ENCODE data around the gene HAX1. TPM values are rescaled to one million over a fixed set of nuclear protein-coding genes. Genes with fewer than 3 reads are reported as not detected.

HAX1 gene
- total RNA-seq, 1 experiment from 2014 or later: 281 TPM

- H3K27me3 ChIP-seq (ENCODE audit: low read length): peaks cover 6% of the 10 kb centered on the region; the same call in 1 of the 2 replicates
- no peaks in the 10 kb centered on the region for H3K36me3 ChIP-seq (ENCODE audit: low read depth, low read length)
- no TSS peak for BruUV-seq (replicated peaks)
- TF ChIP-seq EZH2phosphoT487 (IDR thresholded peaks at IDR 0.05; ENCODE audit: borderline replicate concordance, low read length) (no peak), CTCF (conservative IDR thresholded peaks at IDR 0.05; ENCODE audit: low read depth, low read length) (no peak), EZH2 (IDR thresholded peaks at IDR 0.05; ENCODE audit: low read length, unreplicated experiment) (no peak)
- no peaks in the 10 kb centered on the region for H3K9me3 ChIP-seq (ENCODE audit: low read length)
- intact Hi-C loops (cut with micrococcal nuclease): no loop called here
- H3K4me2 ChIP-seq (ENCODE audit: low read length): peak overlapping the region; percentile 2; the same call in 1 of the 2 replicates
- POLR2A ChIA-PET (ENCODE audit: unreplicated experiment): interaction anchor here (0.7 kb wide), 1 partner anchor 11 kb away, joined by 5 read pairs; no protein-coding TSS in a partner anchor
- peak overlapping the region; percentile 15; the same call in 1 of the 2 replicates for H3K27ac ChIP-seq (ENCODE audit: low read length)
- no peak overlapping the region for H3K9ac ChIP-seq (ENCODE audit: low read length)
- CTCF ChIA-PET: no interaction called here
- H3K79me2 ChIP-seq (ENCODE audit: low read length): no peaks in the 10 kb centered on the region
- H3K4me1 ChIP-seq (ENCODE audit: insufficient read depth, low read length): peaks cover 8% of the 10 kb centered on the region; the same call in 1 of the 2 replicates
- H4K20me1 ChIP-seq (ENCODE audit: low read length): no peaks in the 10 kb centered on the region
- 0 out of 2 replicates have a peak overlapping the region, but pooled peaks have one; percentile 21 for H2AFZ ChIP-seq (ENCODE audit: low read length)
- no peaks in the 10 kb centered on the region for H3F3A ChIP-seq (ENCODE audit: low read length, unreplicated experiment)
- DNase-seq (peak; percentile 54), ATAC-seq (peak; percentile 69)
- H3K4me3 ChIP-seq (ENCODE audit: low read length): no peak overlapping the region
- no peaks in the 10 kb centered on the region for H3K9me2 ChIP-seq (replicated peaks; ENCODE audit: low read length)
Measured at GRCh38 chr1:154288661-154289060, 16.2 kb downstream of the HAX1 start.

- ChIA-PET CTCF (no interaction called here), POLR2A (ENCODE audit: unreplicated experiment) (no interaction called here)
- Histone ChIP-seq H3K36me3 (ENCODE audit: low read depth, low read length) (no peaks in the 10 kb centered on the region), H2AFZ (ENCODE audit: low read length) (no peak overlapping the region), H3K4me3 (ENCODE audit: low read length) (no peak overlapping the region), H3F3A (ENCODE audit: low read length, unreplicated experiment) (no peaks in the 10 kb centered on the region), H3K79me2 (ENCODE audit: low read length) (no peaks in the 10 kb centered on the region), H3K9ac (ENCODE audit: low read length) (no peak overlapping the region), H3K4me2 (ENCODE audit: low read length) (no peak overlapping the region), H3K27ac (ENCODE audit: low read length) (no peak overlapping the region), H3K27me3 (ENCODE audit: low read length) (peaks cover 6% of the 10 kb centered on the region; the same call in 1 of the 2 replicates), H4K20me1 (ENCODE audit: low read length) (no peaks in the 10 kb centered on the region), H3K9me3 (ENCODE audit: low read length) (peaks cover 7% of the 10 kb centered on the region), H3K4me1 (ENCODE audit: insufficient read depth, low read length) (peaks cover 8% of the 10 kb centered on the region; the same call in 1 of the 2 replicates), H3K9me2 (replicated peaks; ENCODE audit: low read length) (no peaks in the 10 kb centered on the region)
- TF ChIP-seq CTCF (conservative IDR thresholded peaks at IDR 0.05; ENCODE audit: low read depth, low read length) (no peak), EZH2 (IDR thresholded peaks at IDR 0.05; ENCODE audit: low read length, unreplicated experiment) (no peak), EZH2phosphoT487 (IDR thresholded peaks at IDR 0.05; ENCODE audit: borderline replicate concordance, low read length) (no peak)
- DNase-seq: no peak
- BruUV-seq (replicated peaks): no TSS peak
- intact Hi-C loops (cut with micrococcal nuclease): no loop called here
- ATAC-seq: no peak
Measured at GRCh38 chr1:154290921-154291320, 18.5 kb downstream of the HAX1 start.

DNA sequence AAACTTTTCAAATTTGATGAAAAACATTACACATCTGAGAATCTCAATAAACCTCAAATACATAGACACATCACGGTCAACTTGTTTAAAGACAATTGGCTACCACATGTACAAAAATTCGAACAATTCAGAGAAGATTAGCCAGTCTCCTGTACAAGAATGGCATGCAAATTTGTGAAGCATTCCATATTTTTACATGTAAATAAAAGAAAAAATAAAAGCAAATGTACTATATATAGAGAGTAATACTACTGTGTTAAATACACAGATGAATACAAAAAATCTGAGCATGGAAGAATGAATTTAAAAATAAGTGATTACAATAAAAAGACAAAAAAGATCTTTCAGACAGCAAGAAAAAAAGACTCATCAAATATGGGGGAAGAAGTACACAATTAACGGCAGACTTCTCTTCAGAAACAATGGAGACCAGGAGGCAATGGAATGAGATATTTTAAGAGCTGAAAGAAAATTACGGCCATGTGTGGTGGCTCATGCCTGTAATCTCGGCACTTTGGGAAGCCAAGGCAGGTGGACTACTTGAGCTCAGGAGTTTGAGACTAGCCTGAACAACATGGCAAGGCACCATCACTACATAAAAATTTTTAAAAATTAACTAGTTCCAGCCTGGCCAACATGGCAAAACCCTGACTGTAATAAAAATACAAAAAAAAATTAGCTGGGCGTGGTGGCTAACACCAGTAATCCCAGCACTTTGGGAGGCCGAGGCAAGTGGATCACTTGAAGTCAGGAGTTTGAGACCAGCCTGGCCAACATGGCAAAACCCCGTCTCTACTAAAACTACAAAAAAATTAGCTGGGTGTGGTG is 23.2 kb downstream of the HAX1 start:
- Histone ChIP-seq H4K20me1 (ENCODE audit: low read length) (no peaks in the 10 kb centered on the region), H3K4me2 (ENCODE audit: low read length) (no peak overlapping the region), H3K36me3 (ENCODE audit: low read depth, low read length) (no peaks in the 10 kb centered on the region), H3K9me2 (replicated peaks; ENCODE audit: low read length) (no peaks in the 10 kb centered on the region), H3K79me2 (ENCODE audit: low read length) (no peaks in the 10 kb centered on the region), H3K27ac (ENCODE audit: low read length) (no peak overlapping the region), H2AFZ (ENCODE audit: low read length) (no peak overlapping the region), H3K4me1 (ENCODE audit: insufficient read depth, low read length) (no peaks in the 10 kb centered on the region), H3K4me3 (ENCODE audit: low read length) (no peak overlapping the region), H3K9me3 (ENCODE audit: low read length) (peaks cover 7% of the 10 kb centered on the region), H3F3A (ENCODE audit: low read length, unreplicated experiment) (no peaks in the 10 kb centered on the region), H3K9ac (ENCODE audit: low read length) (no peak overlapping the region), H3K27me3 (ENCODE audit: low read length) (peaks cover 6% of the 10 kb centered on the region; the same call in 1 of the 2 replicates)
- intact Hi-C loops (cut with micrococcal nuclease): no loop called here
- ATAC-seq (no peak), DNase-seq (no peak)
- ChIA-PET CTCF (no interaction called here), POLR2A (ENCODE audit: unreplicated experiment) (no interaction called here)
- TF ChIP-seq CTCF (conservative IDR thresholded peaks at IDR 0.05; ENCODE audit: low read depth, low read length): no peak
- no peak for TF ChIP-seq EZH2 (IDR thresholded peaks at IDR 0.05; ENCODE audit: low read length, unreplicated experiment)
- no peak for TF ChIP-seq EZH2phosphoT487 (IDR thresholded peaks at IDR 0.05; ENCODE audit: borderline replicate concordance, low read length)
- no TSS peak for BruUV-seq (replicated peaks)

Measured in PC-3 (cell line).